Prostate gland (tissue), 2 donors: ENCODE measurements around the gene RDH12. TPM values are rescaled to one million over a fixed set of nuclear protein-coding genes. Genes with fewer than 3 reads are reported as not detected.

ENCODE experiments used
- DNase-seq: peaks from one replicate; pipeline ENCODE4 v3.0.0-alpha.2; 2019; ENCODE audit warnings: low spot score
- H3K27ac ChIP-seq, 2 donors: fragments of 200-600 bp; sonication (generic); 2 replicates each; pipeline ENCODE4 v1.5.1; 2017 to 2019
- H3K27me3 ChIP-seq: fragments of 200-600 bp; sonication (generic); replicated peaks from 2 replicates; pipeline ENCODE4 v1.5.1; 2019; ENCODE audit not compliant: insufficient read depth
- H3K36me3 ChIP-seq, 2 donors: fragments of 200-600 bp; sonication (generic); 1 replicate in 1 of 2; 2 replicates in 1 of 2; pipeline versions ENCODE4 v1.5.1 to v1.8.1; 2017 to 2019
- H3K4me1 ChIP-seq: fragments of 200-600 bp; sonication (generic); replicated peaks from 2 replicates; pipeline ENCODE4 v1.5.1; 2019
- H3K4me3 ChIP-seq, 2 donors: fragments of 200-600 bp; sonication (generic); 2 replicates each; pipeline ENCODE4 v1.5.1; 2017 to 2019
- H3K9me3 ChIP-seq: fragments of 200-600 bp; sonication (generic); 2 replicates; pipeline ENCODE4 v1.5.1; 2017
- POLR2A ChIP-seq: fragments of 450-650 bp; IDR thresholded peaks from one replicate; pipeline ENCODE4 v1.6.1; 2016; ENCODE audit warnings: antibody characterized with exemption, mild to moderate bottlenecking
- POLR2AphosphoS5 ChIP-seq: sonication (generic); formaldehyde crosslinking; IDR thresholded peaks from one replicate; pipeline ENCODE4 v1.6.1; 2017; ENCODE audit warnings: antibody characterized with exemption
- WGBS: methylation state at CpG from one replicate; pipeline ENCODE4 v1.1.5; 2018; 5-methylcytosine and 5-hydroxymethylcytosine counted together
- intact Hi-C: fragments of 100-400 bp; cut with DNase I; formaldehyde crosslinking; loops from one replicate; pipeline ENCODE4 v1.14.2; 2022
- total RNA-seq, 2 donors: library from RNA; depleted of rRNA; stranded (reverse); fragments of >200 nt; gene quantifications; one replicate each; pipeline ENCODE4 v1.1.0, GENCODE V29; 2016
- TF ChIP-seq, protein P1 (sequence below), 4 experiments: fragments of 200-600 bp in 2 of 4; fragments of 450-650 bp in 2 of 4; sonication (generic) in 2 of 4; IDR thresholded peaks; 1 replicate in 3 of 4; 2 replicates in 1 of 4; pipeline ENCODE4 v1.5.1; 2016 to 2019; ENCODE audit warnings: antibody characterized with exemption in 4 of 4, mild to moderate bottlenecking in 2 of 4, moderate library complexity in 2 of 4

Gene RDH12
- total RNA-seq, 2 donors from 2014 or later: 0.28 to 1.0 TPM

DNA sequence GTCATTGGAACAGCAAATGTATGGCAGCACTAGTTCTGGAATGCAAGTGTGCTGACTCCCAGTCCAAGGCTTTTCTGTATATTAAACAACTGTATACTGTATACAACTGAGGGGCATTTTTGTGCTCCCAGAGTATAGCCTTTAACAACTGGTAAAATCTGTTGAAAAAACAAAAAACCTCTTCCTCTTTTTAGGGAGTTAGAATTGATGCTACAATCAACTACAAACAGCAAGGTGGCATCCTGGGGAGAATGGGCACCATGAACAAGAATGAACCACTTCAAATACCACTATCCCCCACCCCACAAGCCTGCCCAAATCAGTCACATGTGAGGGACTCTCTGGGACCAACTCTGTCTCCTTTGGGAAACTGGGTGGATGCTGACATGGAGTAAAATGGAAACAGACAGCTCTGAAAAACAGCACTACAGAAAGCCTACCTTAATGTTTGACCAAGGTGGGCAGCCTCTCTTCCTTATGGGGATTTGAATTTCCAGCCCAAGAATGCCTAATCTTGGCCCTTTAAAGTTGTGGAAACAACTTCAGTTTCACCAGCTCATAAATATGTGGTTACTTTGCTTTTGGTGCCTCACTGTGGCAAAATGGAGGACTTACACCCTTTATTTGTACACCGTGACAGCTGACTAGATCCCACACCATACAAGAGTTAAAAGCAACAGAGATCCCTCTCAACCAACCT is 34.8 kb upstream of the RDH12 start:
- intact Hi-C loops: loop anchor here (2.0 kb wide), 1 partner anchor 50 kb away; no protein-coding TSS in a partner anchor
- 20% methylated on average over 1 of the region's 1 CpG for WGBS
- no peaks in the 10 kb centered on the region for H3K9me3 ChIP-seq
- peak overlapping the region; percentile 2 to 10 for H3K27ac ChIP-seq
- TF ChIP-seq POLR2AphosphoS5 (peak; percentile 35), POLR2A (no peak)
- TF ChIP-seq, protein P1, sequence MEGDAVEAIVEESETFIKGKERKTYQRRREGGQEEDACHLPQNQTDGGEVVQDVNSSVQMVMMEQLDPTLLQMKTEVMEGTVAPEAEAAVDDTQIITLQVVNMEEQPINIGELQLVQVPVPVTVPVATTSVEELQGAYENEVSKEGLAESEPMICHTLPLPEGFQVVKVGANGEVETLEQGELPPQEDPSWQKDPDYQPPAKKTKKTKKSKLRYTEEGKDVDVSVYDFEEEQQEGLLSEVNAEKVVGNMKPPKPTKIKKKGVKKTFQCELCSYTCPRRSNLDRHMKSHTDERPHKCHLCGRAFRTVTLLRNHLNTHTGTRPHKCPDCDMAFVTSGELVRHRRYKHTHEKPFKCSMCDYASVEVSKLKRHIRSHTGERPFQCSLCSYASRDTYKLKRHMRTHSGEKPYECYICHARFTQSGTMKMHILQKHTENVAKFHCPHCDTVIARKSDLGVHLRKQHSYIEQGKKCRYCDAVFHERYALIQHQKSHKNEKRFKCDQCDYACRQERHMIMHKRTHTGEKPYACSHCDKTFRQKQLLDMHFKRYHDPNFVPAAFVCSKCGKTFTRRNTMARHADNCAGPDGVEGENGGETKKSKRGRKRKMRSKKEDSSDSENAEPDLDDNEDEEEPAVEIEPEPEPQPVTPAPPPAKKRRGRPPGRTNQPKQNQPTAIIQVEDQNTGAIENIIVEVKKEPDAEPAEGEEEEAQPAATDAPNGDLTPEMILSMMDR (IDR thresholded peaks at IDR 0.05): peak; percentile 15 to 83 (median 67)
- H3K27me3 ChIP-seq: no peaks in the 10 kb centered on the region
- peak; percentile 34 for DNase-seq
- H3K4me3 ChIP-seq: no peak overlapping the region
- H3K36me3 ChIP-seq: no peaks in the 10 kb centered on the region
- peaks cover 4% of the 10 kb centered on the region for H3K4me1 ChIP-seq

DNA sequence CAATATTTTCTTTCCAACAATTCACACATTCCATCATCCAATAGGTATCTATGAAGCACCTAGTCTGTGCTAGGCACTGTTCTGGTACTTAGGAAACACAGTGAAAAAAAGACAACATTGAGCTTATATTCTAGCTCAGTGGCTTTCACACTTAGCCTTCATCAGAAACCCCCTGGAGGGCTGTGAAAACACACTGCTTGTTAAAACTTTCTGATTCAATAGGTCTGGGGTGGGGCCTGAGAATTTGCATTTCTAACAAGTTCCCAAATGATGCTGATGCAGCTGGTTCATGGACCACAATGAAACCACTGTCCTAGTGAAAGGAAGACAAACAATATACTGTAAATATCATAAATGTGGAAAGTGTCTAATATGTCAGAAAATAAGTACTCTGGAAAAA is 33.1 kb upstream of the RDH12 start:
- TF ChIP-seq POLR2AphosphoS5: no peak
- TF ChIP-seq, protein P1 (IDR thresholded peaks at IDR 0.05): no peak
- no peak for TF ChIP-seq POLR2A
- no peaks in the 10 kb centered on the region for H3K27me3 ChIP-seq
- no peak for DNase-seq
- peaks cover 4% of the 10 kb centered on the region for H3K4me1 ChIP-seq
- intact Hi-C loops: no loop called here
- H3K27ac ChIP-seq: no peak overlapping the region
- H3K9me3 ChIP-seq: no peaks in the 10 kb centered on the region
- no peak overlapping the region for H3K4me3 ChIP-seq
- no peaks in the 10 kb centered on the region for H3K36me3 ChIP-seq

DNA sequence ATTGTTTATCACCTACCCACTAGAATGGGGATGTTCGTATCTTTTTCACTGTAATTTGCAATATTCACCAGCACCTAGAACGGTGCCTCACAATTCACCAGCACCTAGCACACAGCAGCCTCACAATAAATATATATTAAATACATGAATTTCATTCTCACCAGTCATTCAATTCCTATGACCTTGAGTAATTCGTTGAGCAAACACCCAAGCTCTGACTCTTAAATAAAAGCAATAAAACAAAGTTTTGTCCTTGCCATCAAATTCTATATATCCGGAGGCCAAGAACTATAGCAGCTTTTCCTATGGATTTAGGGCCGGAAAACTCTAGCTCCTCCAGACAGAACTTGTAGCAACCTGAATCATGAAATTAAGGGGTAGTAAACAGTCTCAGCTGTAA is 28.2 kb upstream of the RDH12 start:
- no peak for TF ChIP-seq POLR2AphosphoS5
- TF ChIP-seq, protein P1 (IDR thresholded peaks at IDR 0.05): no peak
- no peak for TF ChIP-seq POLR2A
- WGBS: 34% methylated on average over 5 of the region's 5 CpGs
- Histone ChIP-seq H3K27ac (peak overlapping the region; percentile 97), H3K4me1 (peaks cover 4% of the 10 kb centered on the region), H3K9me3 (no peaks in the 10 kb centered on the region), H3K36me3 (peaks cover 0 to 7% of the 10 kb centered on the region in 2 donors), H3K27me3 (no peaks in the 10 kb centered on the region), H3K4me3 (peak overlapping the region; percentile 72 to 85)
- intact Hi-C loops: no loop called here
- DNase-seq: no peak

DNA sequence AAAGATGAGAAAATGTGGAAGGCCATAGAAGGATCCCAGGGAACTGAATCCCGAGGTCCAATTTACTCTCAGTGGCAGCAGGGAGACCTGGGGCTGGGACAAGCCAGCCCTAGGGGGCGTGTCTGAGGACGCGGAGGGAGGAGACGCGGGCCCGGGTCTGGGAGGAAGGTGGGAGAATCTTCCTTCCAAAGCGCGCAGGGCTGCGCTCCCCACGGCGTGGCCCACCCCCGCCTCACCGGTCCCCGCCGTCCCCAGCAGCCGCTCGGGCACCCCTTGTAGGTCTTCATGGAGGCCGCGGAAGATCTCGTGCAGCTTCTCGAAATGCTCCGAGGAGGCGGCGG is 27.6 kb upstream of the RDH12 start:
- Histone ChIP-seq H3K9me3 (no peaks in the 10 kb centered on the region), H3K27me3 (no peaks in the 10 kb centered on the region), H3K4me3 (peak overlapping the region; percentile 72 to 85), H3K27ac (peak overlapping the region; percentile 97), H3K36me3 (peaks cover 0 to 7% of the 10 kb centered on the region in 2 donors), H3K4me1 (no peaks in the 10 kb centered on the region)
- TF ChIP-seq POLR2AphosphoS5 (peak; percentile 54), POLR2A (peak; percentile 33)
- TF ChIP-seq, protein P1 (IDR thresholded peaks at IDR 0.05): peak in 3 of 4 experiments; percentile 10 to 40 (median 33)
- WGBS: 0% methylated on average over 9 of the region's 25 CpGs
- intact Hi-C loops: no loop called here
- DNase-seq: peak; percentile 74
